HepG2 (cell line): Measurements from ENCODE around the gene UBTD1. TPM values are rescaled to one million over a fixed set of nuclear protein-coding genes. Genes with fewer than 3 reads are reported as not detected.

Experiments
- ATF5 ChIP-seq: sonication (generic); formaldehyde crosslinking; IDR thresholded peaks from 2 replicates; pipeline ENCODE4 v1.4.0; 2020; ENCODE audit warnings: mild to moderate bottlenecking, low read depth, missing genetic modification reagents
- CHD2 ChIP-seq: IDR thresholded peaks from 2 replicates; pipeline ENCODE4 v1.6.1; 2011; ENCODE audit warnings: low read depth, low read length, improper control_type of control experiment
- GLMP ChIP-seq: sonication (generic); formaldehyde crosslinking; IDR thresholded peaks from 2 replicates; pipeline ENCODE4 v1.9.0; 2021; ENCODE audit warnings: missing genetic modification reagents, mild to moderate bottlenecking, borderline replicate concordance
- GMEB1 ChIP-seq: sonication (generic); formaldehyde crosslinking; IDR thresholded peaks from 2 replicates; pipeline ENCODE4 v1.5.1; 2020; ENCODE audit warnings: missing genetic modification reagents, mild to moderate bottlenecking, borderline replicate concordance
- GMEB2 ChIP-seq: IDR thresholded peaks from 2 replicates; pipeline ENCODE4 v1.6.1; 2016; ENCODE audit warnings: missing biosample characterization, missing genetic modification reagents, low read depth
- IRX3 ChIP-seq: sonication (generic); formaldehyde crosslinking; IDR thresholded peaks from 2 replicates; pipeline ENCODE4 v1.8.1; 2023; ENCODE audit warnings: mild to moderate bottlenecking, low read depth, missing genetic modification reagents, borderline replicate concordance
- KDM5A ChIP-seq: fragments of 200-600 bp; sonication (generic); IDR thresholded peaks from 2 replicates; pipeline ENCODE4 v1.7.0; 2018; ENCODE audit warnings: antibody characterized with exemption, mild to moderate bottlenecking, low read length, borderline replicate concordance
- KDM5B ChIP-seq: sonication (generic); formaldehyde crosslinking; IDR thresholded peaks from 2 replicates; pipeline ENCODE4 v1.4.0; 2020; ENCODE audit warnings: missing genetic modification reagents, mild to moderate bottlenecking, borderline replicate concordance
- MIER3 ChIP-seq: IDR thresholded peaks from 2 replicates; pipeline ENCODE4 v1.6.1; 2016; ENCODE audit warnings: missing compliant biosample characterization, borderline replicate concordance
- POLR2AphosphoS2 ChIP-seq: IDR thresholded peaks from 2 replicates; pipeline ENCODE4 v1.6.1; 2011; ENCODE audit warnings: low read depth, low read length, improper control_type of control experiment
- POLR2AphosphoS5 ChIP-seq: IDR thresholded peaks from 2 replicates; pipeline ENCODE4 v1.6.1; 2012; ENCODE audit warnings: low read depth, low read length
- PRDM10 ChIP-seq: sonication (generic); formaldehyde crosslinking; IDR thresholded peaks from 2 replicates; pipeline ENCODE4 v1.4.0; 2020; ENCODE audit warnings: low read depth, missing genetic modification reagents
- SETDB1 ChIP-seq: sonication (generic); formaldehyde crosslinking; IDR thresholded peaks from 2 replicates; pipeline ENCODE4 v1.5.1; 2020; ENCODE audit warnings: missing genetic modification reagents, mild to moderate bottlenecking, borderline replicate concordance
- SPEN ChIP-seq: sonication (generic); formaldehyde crosslinking; IDR thresholded peaks from 2 replicates; pipeline ENCODE4 v1.5.1; 2020; ENCODE audit warnings: low read depth, mild to moderate bottlenecking, missing genetic modification reagents
- TEAD3 ChIP-seq: optimal IDR thresholded peaks from 2 replicates; pipeline ENCODE3; 2016; ENCODE audit warnings: borderline replicate concordance
- TOE1 ChIP-seq: sonication (generic); formaldehyde crosslinking; IDR thresholded peaks from 2 replicates; pipeline ENCODE4 v1.4.0; 2020; ENCODE audit warnings: mild to moderate bottlenecking, missing genetic modification reagents
- ZBTB3 ChIP-seq: sonication (generic); formaldehyde crosslinking; IDR thresholded peaks from 2 replicates; pipeline ENCODE4 v1.4.0; 2020; ENCODE audit warnings: low read depth, mild to moderate bottlenecking, moderate library complexity, missing genetic modification reagents, borderline replicate concordance
- ZKSCAN8 ChIP-seq: IDR thresholded peaks from 2 replicates; pipeline ENCODE4 v1.6.1; 2016; ENCODE audit warnings: borderline replicate concordance, missing genetic modification reagents, missing compliant biosample characterization
- ZNF138 ChIP-seq: sonication (generic); formaldehyde crosslinking; IDR thresholded peaks from 2 replicates; pipeline ENCODE4 v1.5.0; 2020; ENCODE audit warnings: mild to moderate bottlenecking, low read depth, missing genetic modification reagents
- ZNF713 ChIP-seq: sonication (generic); formaldehyde crosslinking; IDR thresholded peaks from 2 replicates; pipeline ENCODE4 v1.4.0; 2020; ENCODE audit warnings: mild to moderate bottlenecking, missing genetic modification reagents
- ZNF772 ChIP-seq: sonication (generic); formaldehyde crosslinking; IDR thresholded peaks from 2 replicates; pipeline ENCODE4 v1.5.0; 2020; ENCODE audit warnings: mild to moderate bottlenecking, missing genetic modification reagents
- polyA plus RNA-seq, 8 experiments: library from polyadenylated mRNA; depleted of rRNA in 3 of 8; stranded (reverse) in 7 of 8; unstranded in 1 of 8; fragments of >200 nt; fragmentation: Illumina TruSeq in 4 of 8; extraction: Trizol in 4 of 8; gene quantifications; 2 replicates each; pipeline versions ENCODE4 v1.2.1 to v1.2.3, GENCODE V29; 2011 to 2016; ENCODE audit warnings: low read depth in 4 of 8, missing spikeins in 1 of 8, mixed read lengths in 1 of 8; ENCODE audit not compliant: insufficient read depth in 1 of 8
- total RNA-seq, 5 experiments: library from RNA; depleted of rRNA; stranded (reverse); fragments of >200 nt; fragmentation: Illumina TruSeq; extraction: Trizol; gene quantifications; 2 replicates each; pipeline ENCODE4 v1.2.3, GENCODE V29; 2016; ENCODE audit warnings: low read depth in 1 of 5

Gene UBTD1
- total and polyA plus RNA-seq, 2 of the 13 experiments (the other 11 are each of a cell fraction or from before 2014, with no cell fraction given) = 7.9 to 10.0 TPM

- no peak for TF ChIP-seq PRDM10
- peak; percentile 83; the same call in 1 of the 2 replicates for TF ChIP-seq KDM5B (CRISPR knock-in tag)
- TF ChIP-seq ZNF138 (CRISPR knock-in tag) = peak; percentile 85; the same call in 1 of the 2 replicates
- TF ChIP-seq ZNF713 (CRISPR knock-in tag) = 0 out of 2 replicates have a peak, but pooled peaks have one; percentile 29
- no peak for TF ChIP-seq ZKSCAN8 (CRISPR knock-in tag)
- no peak for TF ChIP-seq SETDB1 (CRISPR knock-in tag)
- TF ChIP-seq IRX3 (CRISPR knock-in tag) = 0 out of 2 replicates have a peak, but pooled peaks have one; percentile 50
- no peak for TF ChIP-seq CHD2
- peak; percentile 51; the same call in 1 of the 2 replicates for TF ChIP-seq ATF5 (CRISPR knock-in tag)
- TF ChIP-seq POLR2AphosphoS5 = peak; percentile 64; the same call in 1 of the 2 replicates
- no peak; the same call in 1 of the 2 replicates for TF ChIP-seq ZNF772
- no peak for TF ChIP-seq ZBTB3 (CRISPR knock-in tag)
- TF ChIP-seq POLR2AphosphoS2 = no peak
- no peak for TF ChIP-seq SPEN
- no peak for TF ChIP-seq GLMP (CRISPR knock-in tag)
- TF ChIP-seq KDM5A = no peak
- no peak for TF ChIP-seq TEAD3 (CRISPR knock-in tag)
- TF ChIP-seq GMEB1 (CRISPR knock-in tag) = 0 out of 2 replicates have a peak, but pooled peaks have one; percentile 9
- TF ChIP-seq MIER3 = 0 out of 2 replicates have a peak, but pooled peaks have one; percentile 4
- TF ChIP-seq GMEB2 = no peak
- no peak for TF ChIP-seq TOE1 (CRISPR knock-in tag)
Measured at GRCh38 chr10:97497572-97498075, 1.1 kb upstream of the UBTD1 start (continued).
